K562 (cell line): ENCODE measurements around the gene FTH1. TPM values are rescaled to one million over a fixed set of nuclear protein-coding genes. Genes with fewer than 3 reads are reported as not detected.

Source experiments
- DPF2 ChIP-seq: fragments of 450-650 bp; IDR thresholded peaks from 2 replicates; pipeline ENCODE4 v1.6.1; 2016
- FOXJ2 ChIP-seq: fragments of 200-800 bp; sonication (Bioruptor generic); IDR thresholded peaks from 2 replicates; pipeline ENCODE4 v1.6.1; 2016; ENCODE audit warnings: missing genetic modification characterization, missing compliant biosample characterization
- HMG20A ChIP-seq: fragments of 450-650 bp; formaldehyde crosslinking; conservative IDR thresholded peaks from 2 replicates; pipeline ENCODE4 v1.4.0; 2020; ENCODE audit warnings: mild to moderate bottlenecking, mixed read lengths
- KLF1 ChIP-seq: fragments of 450-650 bp; IDR thresholded peaks from 2 replicates; pipeline ENCODE4 v1.6.1; 2016; ENCODE audit warnings: missing genetic modification characterization, missing compliant biosample characterization
- MYC ChIP-seq, 2 experiments: fragments of 250-450 bp in 1 of 2; sonication (Bioruptor Pico) in 1 of 2; IDR thresholded peaks; 2 replicates each; pipeline versions ENCODE4 v1.5.1 to v1.6.1; 2012 to 2021; ENCODE audit warnings: low read depth in 2 of 2, borderline replicate concordance in 1 of 2, improper control_type of control experiment in 1 of 2, low read length in 1 of 2, mild to moderate bottlenecking in 1 of 2, moderate library complexity in 1 of 2
- NBN ChIP-seq: fragments of 450-650 bp; IDR thresholded peaks from 2 replicates; pipeline ENCODE4 v1.6.1; 2016; ENCODE audit warnings: low read depth, mild to moderate bottlenecking
- NR4A1 ChIP-seq, 2 experiments: fragments of 250-450 bp in 1 of 2; fragments of 450-650 bp in 1 of 2; sonication (Bioruptor Pico) in 1 of 2; IDR thresholded peaks; 2 replicates each; pipeline versions ENCODE4 v1.4.0 to v1.6.1; 2016 to 2020; ENCODE audit warnings: mild to moderate bottlenecking in 2 of 2, missing compliant biosample characterization in 1 of 2, missing genetic modification characterization in 1 of 2, moderate library complexity in 1 of 2
- POLR2H ChIP-seq: IDR thresholded peaks from 2 replicates; pipeline ENCODE4 v1.6.1; 2016; ENCODE audit warnings: missing genetic modification characterization, low read depth, mild to moderate bottlenecking, control low read depth, missing compliant biosample characterization, moderate library complexity
- SRSF7 ChIP-seq: fragments of 200-400 bp; formaldehyde crosslinking; optimal IDR thresholded peaks from 2 replicates; pipeline ENCODE3; 2017; ENCODE audit warnings: mild to moderate bottlenecking, low read depth, low read length
- TAL1 ChIP-seq: fragments of 450-650 bp; IDR thresholded peaks from 2 replicates; pipeline ENCODE4 v1.6.1; 2016; ENCODE audit warnings: mild to moderate bottlenecking
- TCF3 ChIP-seq: sonication (generic); formaldehyde crosslinking; IDR thresholded peaks from 2 replicates; pipeline ENCODE4 v1.4.0; 2020; ENCODE audit warnings: mild to moderate bottlenecking, missing genetic modification reagents
- TCF7 ChIP-seq: sonication (generic); IDR thresholded peaks from 2 replicates; pipeline ENCODE4 v1.6.1; 2016; ENCODE audit warnings: antibody characterized with exemption, borderline replicate concordance
- ZFX ChIP-seq: sonication (generic); formaldehyde crosslinking; IDR thresholded peaks from 2 replicates; pipeline ENCODE4 v1.8.0; 2022; ENCODE audit warnings: mild to moderate bottlenecking, missing genetic modification reagents, moderate library complexity
- ZNF133 ChIP-seq: fragments of 250-450 bp; sonication (Bioruptor Pico); IDR thresholded peaks from 2 replicates; pipeline ENCODE4 v1.4.0; 2020; ENCODE audit warnings: mild to moderate bottlenecking
- ZNF134 ChIP-seq: fragments of 250-450 bp; sonication (Bioruptor Pico); conservative IDR thresholded peaks from 2 replicates; pipeline ENCODE4 v1.4.0; 2020
- ZNF143 ChIP-seq: sonication (generic); formaldehyde crosslinking; IDR thresholded peaks from 2 replicates; pipeline ENCODE4 v1.9.0; 2022; ENCODE audit warnings: mild to moderate bottlenecking, missing genetic modification reagents
- ZNF311 ChIP-seq: fragments of 250-450 bp; sonication (Bioruptor Pico); IDR thresholded peaks from 2 replicates; pipeline ENCODE4 v1.4.0; 2020; ENCODE audit warnings: mild to moderate bottlenecking, moderate library complexity
- ZNF444 ChIP-seq: fragments of 250-450 bp; sonication (Bioruptor Pico); IDR thresholded peaks from 2 replicates; pipeline ENCODE4 v1.4.0; 2020; ENCODE audit warnings: mild to moderate bottlenecking, moderate library complexity
- ZNF589 ChIP-seq: fragments of 200-800 bp; sonication (Bioruptor generic); IDR thresholded peaks from 2 replicates; pipeline ENCODE4 v1.6.1; 2016; ENCODE audit warnings: low read depth, missing genetic modification characterization, missing compliant biosample characterization
- ZNF830 ChIP-seq: fragments of 250-450 bp; sonication (Bioruptor Pico); IDR thresholded peaks from 2 replicates; pipeline ENCODE4 v1.5.0; 2021; ENCODE audit warnings: mild to moderate bottlenecking
- ZSCAN32 ChIP-seq: fragments of 450-650 bp; formaldehyde crosslinking; IDR thresholded peaks from 2 replicates; pipeline ENCODE4 v1.4.0; 2020; ENCODE audit warnings: mild to moderate bottlenecking, moderate library complexity
- polyA plus RNA-seq, 8 experiments: library from polyadenylated mRNA; depleted of rRNA in 4 of 8; stranded (reverse) in 5 of 8; unstranded in 3 of 8; fragments of >200 nt; fragmentation: Nextera tagmentation in 2 of 8; fragmentation: Illumina TruSeq in 1 of 8; extraction: Ambion mirVana in 2 of 8; extraction: Trizol in 1 of 8; gene quantifications; 2 replicates each; pipeline versions ENCODE4 v1.2.1 to v1.2.3, GENCODE V29; 2011 to 2014; ENCODE audit warnings: inconsistent platforms in 1 of 8, missing spikeins in 1 of 8
- total RNA-seq, 7 experiments: library from RNA; depleted of rRNA in 6 of 7; stranded (reverse); fragments of >200 nt in 6 of 7; fragmentation: Illumina TruSeq in 2 of 7; extraction: Trizol in 2 of 7; gene quantifications; 2 replicates each; pipeline versions ENCODE4 v1.2.1 to v1.2.3, GENCODE V29; 2011 to 2021; ENCODE audit warnings: low replicate concordance in 1 of 7
- TF ChIP-seq, protein P1 (sequence below): fragments of 250-450 bp; sonication (Bioruptor Pico); IDR thresholded peaks from 2 replicates; pipeline ENCODE4 v1.8.0; 2022; ENCODE audit warnings: moderate library complexity, mild to moderate bottlenecking, inconsistent platforms
- TF ChIP-seq, protein P2 (sequence below): fragments of 250-450 bp; sonication (Bioruptor Pico); IDR thresholded peaks from 2 replicates; pipeline ENCODE4 v1.4.0; 2020; ENCODE audit warnings: mild to moderate bottlenecking, moderate library complexity, borderline replicate concordance
- TF ChIP-seq, protein P3 (sequence below): sonication (generic); formaldehyde crosslinking; IDR thresholded peaks from 2 replicates; pipeline ENCODE4 v1.8.0; 2022; ENCODE audit warnings: mild to moderate bottlenecking, missing genetic modification reagents

The FTH1 gene
- total and polyA plus RNA-seq, 9 of the 15 experiments (the other 6 are each of a cell fraction or from before 2014, with no cell fraction given), result 370 to 3,146 (median 802) TPM

DNA sequence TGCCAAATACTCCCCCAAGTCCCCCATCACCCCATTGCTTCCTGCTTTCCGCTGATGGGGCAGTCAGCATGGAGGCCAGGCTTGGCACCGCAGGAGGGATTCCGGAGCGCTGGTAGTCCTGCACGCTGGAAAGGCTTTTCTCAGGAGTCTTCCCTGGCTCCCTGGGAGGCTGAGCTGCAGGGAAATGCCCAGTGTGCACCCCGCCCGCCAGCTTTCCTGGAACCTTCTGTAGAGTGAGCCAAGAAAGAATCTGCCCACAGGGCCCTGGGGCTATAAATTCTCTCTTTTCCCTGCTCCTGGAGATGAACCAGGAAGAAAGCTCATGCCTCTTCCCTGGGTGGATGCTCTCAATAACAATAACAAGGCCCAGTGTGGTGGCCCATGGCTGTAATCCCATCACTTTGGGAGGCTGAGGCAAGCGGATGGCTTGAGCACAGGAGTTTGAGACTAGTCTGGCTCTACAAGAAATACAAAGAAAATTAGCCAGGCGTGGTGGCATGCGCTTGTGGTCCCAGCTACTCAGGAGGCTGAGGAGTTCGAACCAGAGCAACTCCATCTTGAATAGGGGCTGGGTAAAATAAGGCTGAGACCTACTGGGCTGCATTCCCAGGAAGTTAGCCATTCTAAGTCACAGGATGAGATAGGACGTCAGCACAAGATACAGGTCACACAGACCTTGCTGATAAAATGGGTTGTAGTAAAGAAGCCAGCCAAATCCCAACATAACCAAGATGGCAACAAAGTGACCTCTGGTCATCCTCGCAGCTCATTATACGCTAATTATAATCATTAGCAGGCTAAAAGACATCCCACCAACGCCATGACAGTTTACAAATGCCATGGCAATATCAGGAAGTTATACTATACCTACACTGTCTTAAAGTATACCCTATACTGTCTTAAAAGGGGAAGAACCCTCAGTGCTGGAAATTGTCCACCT lies 46.4 kb upstream of the FTH1 start (continued):
- TF ChIP-seq ZNF589 (0 out of 2 replicates have a peak, but pooled peaks have one; percentile 57), POLR2H (tag) (no peak), TCF3 (no peak), ZNF134 (CRISPR knock-in tag) (peak; percentile 54; the same call in 1 of the 2 replicates), NR4A1 (CRISPR knock-in tag; IDR thresholded peaks at IDR 0.05) (peak; percentile 75; the same call in 1 of the 2 replicates), NR4A1 (tag; IDR thresholded peaks at IDR 0.05) (peak; percentile 96), ZNF311 (peak; percentile 95), HMG20A (no peak), SRSF7 (no peak), TAL1 (no peak), ZNF830 (CRISPR knock-in tag) (no peak), ZSCAN32 (CRISPR knock-in tag) (0 out of 2 replicates have a peak, but pooled peaks have one; percentile 37), DPF2 (no peak), ZNF133 (CRISPR knock-in tag) (0 out of 2 replicates have a peak, but pooled peaks have one; percentile 75), NBN (no peak), ZNF143 (CRISPR knock-in tag) (no peak), ZNF444 (0 out of 2 replicates have a peak, but pooled peaks have one; percentile 53), TCF7 (no peak), MYC (IDR thresholded peaks at IDR 0.05; ENCODE audit: low read depth, low read length) (no peak), MYC (CRISPR knock-in tag; IDR thresholded peaks at IDR 0.05; ENCODE audit: borderline replicate concordance, low read depth) (peak; percentile 88), KLF1 (tag) (no peak), ZFX (CRISPR knock-in tag) (no peak), FOXJ2 (tag) (no peak)
- TF ChIP-seq, protein P1, sequence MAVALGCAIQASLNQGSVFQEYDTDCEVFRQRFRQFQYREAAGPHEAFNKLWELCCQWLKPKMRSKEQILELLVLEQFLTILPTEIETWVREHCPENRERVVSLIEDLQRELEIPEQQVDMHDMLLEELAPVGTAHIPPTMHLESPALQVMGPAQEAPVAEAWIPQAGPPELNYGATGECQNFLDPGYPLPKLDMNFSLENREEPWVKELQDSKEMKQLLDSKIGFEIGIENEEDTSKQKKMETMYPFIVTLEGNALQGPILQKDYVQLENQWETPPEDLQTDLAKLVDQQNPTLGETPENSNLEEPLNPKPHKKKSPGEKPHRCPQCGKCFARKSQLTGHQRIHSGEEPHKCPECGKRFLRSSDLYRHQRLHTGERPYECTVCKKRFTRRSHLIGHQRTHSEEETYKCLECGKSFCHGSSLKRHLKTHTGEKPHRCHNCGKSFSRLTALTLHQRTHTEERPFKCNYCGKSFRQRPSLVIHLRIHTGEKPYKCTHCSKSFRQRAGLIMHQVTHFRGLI, result peak; percentile 92
- TF ChIP-seq, protein P2, sequence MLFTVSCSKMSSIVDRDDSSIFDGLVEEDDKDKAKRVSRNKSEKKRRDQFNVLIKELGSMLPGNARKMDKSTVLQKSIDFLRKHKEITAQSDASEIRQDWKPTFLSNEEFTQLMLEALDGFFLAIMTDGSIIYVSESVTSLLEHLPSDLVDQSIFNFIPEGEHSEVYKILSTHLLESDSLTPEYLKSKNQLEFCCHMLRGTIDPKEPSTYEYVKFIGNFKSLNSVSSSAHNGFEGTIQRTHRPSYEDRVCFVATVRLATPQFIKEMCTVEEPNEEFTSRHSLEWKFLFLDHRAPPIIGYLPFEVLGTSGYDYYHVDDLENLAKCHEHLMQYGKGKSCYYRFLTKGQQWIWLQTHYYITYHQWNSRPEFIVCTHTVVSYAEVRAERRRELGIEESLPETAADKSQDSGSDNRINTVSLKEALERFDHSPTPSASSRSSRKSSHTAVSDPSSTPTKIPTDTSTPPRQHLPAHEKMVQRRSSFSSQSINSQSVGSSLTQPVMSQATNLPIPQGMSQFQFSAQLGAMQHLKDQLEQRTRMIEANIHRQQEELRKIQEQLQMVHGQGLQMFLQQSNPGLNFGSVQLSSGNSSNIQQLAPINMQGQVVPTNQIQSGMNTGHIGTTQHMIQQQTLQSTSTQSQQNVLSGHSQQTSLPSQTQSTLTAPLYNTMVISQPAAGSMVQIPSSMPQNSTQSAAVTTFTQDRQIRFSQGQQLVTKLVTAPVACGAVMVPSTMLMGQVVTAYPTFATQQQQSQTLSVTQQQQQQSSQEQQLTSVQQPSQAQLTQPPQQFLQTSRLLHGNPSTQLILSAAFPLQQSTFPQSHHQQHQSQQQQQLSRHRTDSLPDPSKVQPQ (CRISPR knock-in tag), result 0 out of 2 replicates have a peak, but pooled peaks have one; percentile 29
- TF ChIP-seq, protein P3, sequence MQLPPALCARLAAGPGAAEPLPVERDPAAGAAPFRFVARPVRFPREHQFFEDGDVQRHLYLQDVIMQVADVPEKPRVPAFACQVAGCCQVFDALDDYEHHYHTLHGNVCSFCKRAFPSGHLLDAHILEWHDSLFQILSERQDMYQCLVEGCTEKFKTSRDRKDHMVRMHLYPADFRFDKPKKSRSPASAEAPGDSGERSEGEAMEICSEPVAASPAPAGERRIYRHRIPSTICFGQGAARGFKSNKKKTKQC (CRISPR knock-in tag), result no peak
